Liver (tissue), 3 donors: ENCODE data around the gene IGLON5.

Source experiments
- GABPA ChIP-seq, 2 donors: IDR thresholded peaks in 1 of 2; conservative IDR thresholded peaks in 1 of 2; 2 replicates each; pipeline ENCODE4 v1.6.1; 2016; ENCODE audit warnings: antibody characterized with exemption in 2 of 2, mild to moderate bottlenecking in 1 of 2, moderate library complexity in 1 of 2
- TF ChIP-seq, protein P1 (sequence below): fragments of 150-350 bp; IDR thresholded peaks from 2 replicates; pipeline ENCODE4 v1.5.1; 2017; ENCODE audit warnings: improper control_type of control experiment, low read depth, low read length; ENCODE audit not compliant: missing input control
- TF ChIP-seq, protein P2 (sequence below): IDR thresholded peaks from 2 replicates; pipeline ENCODE4 v1.6.1; 2016; ENCODE audit warnings: antibody characterized with exemption, mild to moderate bottlenecking
- donor health status: healthy.
- donor health status: healthy.

DNA sequence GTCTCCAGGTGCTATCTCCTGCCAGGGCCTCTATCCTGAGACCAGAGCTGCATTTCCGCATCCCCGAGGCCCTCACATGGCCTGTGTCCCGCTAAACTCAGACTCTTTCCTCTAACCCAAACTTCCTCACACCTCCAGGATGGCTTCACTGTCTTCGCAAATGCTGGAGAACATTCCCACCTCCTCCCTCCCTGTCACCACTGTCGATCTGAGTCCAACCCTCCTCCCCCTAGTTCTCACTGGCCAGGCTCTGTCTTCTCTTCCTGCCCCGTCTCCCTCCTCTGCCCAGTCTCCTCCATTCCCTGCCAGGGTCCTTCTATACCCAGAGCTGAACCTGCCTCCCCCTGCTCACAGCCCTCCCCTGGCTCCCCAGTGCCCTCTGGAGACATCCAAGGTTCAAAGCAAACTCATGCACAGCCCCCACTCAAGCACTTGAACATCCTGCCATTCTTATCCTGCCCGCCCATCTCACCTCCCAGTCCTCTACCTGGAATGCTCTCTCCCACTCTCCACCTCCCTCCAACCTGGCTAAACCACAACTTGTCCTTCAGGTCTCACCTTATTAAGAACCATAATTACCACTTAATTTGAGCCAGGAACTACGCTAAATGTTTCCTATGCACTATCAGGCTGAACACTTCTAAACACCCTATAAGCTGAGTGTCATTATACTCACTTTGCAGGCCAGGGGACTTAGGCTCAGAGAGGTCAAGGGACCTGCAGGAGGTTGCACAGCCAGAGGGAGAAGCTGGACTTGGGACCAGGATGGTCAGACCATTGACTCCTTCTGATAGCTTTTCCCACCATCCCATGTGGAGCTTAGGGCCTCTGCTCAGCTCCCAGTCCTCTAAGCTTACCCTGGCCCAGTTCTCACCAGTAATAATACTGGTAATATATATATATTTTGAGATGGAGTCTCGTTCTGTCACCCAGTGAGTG, 31.5 kb downstream of the IGLON5 start:
- TF ChIP-seq, protein P1, sequence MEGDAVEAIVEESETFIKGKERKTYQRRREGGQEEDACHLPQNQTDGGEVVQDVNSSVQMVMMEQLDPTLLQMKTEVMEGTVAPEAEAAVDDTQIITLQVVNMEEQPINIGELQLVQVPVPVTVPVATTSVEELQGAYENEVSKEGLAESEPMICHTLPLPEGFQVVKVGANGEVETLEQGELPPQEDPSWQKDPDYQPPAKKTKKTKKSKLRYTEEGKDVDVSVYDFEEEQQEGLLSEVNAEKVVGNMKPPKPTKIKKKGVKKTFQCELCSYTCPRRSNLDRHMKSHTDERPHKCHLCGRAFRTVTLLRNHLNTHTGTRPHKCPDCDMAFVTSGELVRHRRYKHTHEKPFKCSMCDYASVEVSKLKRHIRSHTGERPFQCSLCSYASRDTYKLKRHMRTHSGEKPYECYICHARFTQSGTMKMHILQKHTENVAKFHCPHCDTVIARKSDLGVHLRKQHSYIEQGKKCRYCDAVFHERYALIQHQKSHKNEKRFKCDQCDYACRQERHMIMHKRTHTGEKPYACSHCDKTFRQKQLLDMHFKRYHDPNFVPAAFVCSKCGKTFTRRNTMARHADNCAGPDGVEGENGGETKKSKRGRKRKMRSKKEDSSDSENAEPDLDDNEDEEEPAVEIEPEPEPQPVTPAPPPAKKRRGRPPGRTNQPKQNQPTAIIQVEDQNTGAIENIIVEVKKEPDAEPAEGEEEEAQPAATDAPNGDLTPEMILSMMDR, result no peak
- TF ChIP-seq, protein P2, sequence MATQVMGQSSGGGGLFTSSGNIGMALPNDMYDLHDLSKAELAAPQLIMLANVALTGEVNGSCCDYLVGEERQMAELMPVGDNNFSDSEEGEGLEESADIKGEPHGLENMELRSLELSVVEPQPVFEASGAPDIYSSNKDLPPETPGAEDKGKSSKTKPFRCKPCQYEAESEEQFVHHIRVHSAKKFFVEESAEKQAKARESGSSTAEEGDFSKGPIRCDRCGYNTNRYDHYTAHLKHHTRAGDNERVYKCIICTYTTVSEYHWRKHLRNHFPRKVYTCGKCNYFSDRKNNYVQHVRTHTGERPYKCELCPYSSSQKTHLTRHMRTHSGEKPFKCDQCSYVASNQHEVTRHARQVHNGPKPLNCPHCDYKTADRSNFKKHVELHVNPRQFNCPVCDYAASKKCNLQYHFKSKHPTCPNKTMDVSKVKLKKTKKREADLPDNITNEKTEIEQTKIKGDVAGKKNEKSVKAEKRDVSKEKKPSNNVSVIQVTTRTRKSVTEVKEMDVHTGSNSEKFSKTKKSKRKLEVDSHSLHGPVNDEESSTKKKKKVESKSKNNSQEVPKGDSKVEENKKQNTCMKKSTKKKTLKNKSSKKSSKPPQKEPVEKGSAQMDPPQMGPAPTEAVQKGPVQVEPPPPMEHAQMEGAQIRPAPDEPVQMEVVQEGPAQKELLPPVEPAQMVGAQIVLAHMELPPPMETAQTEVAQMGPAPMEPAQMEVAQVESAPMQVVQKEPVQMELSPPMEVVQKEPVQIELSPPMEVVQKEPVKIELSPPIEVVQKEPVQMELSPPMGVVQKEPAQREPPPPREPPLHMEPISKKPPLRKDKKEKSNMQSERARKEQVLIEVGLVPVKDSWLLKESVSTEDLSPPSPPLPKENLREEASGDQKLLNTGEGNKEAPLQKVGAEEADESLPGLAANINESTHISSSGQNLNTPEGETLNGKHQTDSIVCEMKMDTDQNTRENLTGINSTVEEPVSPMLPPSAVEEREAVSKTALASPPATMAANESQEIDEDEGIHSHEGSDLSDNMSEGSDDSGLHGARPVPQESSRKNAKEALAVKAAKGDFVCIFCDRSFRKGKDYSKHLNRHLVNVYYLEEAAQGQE, result no peak
- no peak for TF ChIP-seq GABPA (IDR thresholded peaks at IDR 0.05 in 1 of 2, conservative IDR thresholded peaks at IDR 0.05 in 1 of 2)
